DMS 273 (cell line): ENCODE measurements around the gene VPS9D1.
A peak's percentile ranks its signal among the peaks of the same experiment; 100 is the strongest.

ENCODE experiments used
- DNase-seq: peaks from one replicate; lab custom pipeline; 2025; ENCODE audit not compliant: unreplicated experiment; lab: John Stamatoyannopoulos, UW

The VPS9D1 gene

DNA sequence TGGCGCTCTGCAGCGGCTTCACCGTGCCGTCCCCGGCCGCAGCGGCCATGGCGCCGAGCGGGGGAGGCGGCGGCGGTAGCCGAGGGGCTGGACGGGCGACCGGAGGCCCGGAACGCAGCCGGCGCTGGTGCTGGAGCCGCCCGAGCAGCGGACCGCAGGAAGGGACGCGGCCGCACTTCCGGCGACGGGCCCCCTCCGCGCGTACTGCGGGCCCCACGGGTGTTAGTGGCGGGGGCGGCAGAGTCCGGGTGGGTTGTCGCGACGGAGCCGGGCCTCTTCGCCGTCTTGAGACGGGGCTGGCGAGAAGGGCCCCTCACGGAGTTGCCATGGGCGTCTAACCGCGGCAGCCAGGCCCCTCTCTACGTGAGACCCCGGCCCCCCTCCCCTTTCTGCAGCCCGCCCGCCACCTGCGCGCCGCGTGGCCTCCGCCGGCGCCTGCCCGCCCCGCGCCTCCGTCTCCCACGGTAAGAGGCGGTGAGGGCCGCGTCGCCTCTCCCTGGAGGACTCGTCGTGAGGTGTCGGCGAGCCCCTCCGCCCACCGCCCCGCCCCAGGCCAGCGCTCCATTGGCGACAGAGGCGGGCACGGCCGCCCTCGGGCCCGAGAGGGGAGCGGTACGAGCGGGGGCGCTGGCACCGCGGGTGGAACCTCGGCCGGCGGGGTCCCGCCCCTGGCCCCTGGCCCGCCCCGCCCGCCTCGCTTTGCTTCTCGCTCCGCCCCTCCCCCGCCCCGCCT lies at the start of gene VPS9D1, which contains the start of gene ZNF276:
TSS of gene VPS9D1 (minus strand) at position 86 of the 733 bp plus-strand sequence. CDS start at position 49, 37 bp downstream.
TSS of gene ZNF276 (plus strand) at position 725 of the 733 bp plus-strand sequence. CDS start 104 bp downstream, outside the sequence.
- peak; percentile 94 for DNase-seq

DNA sequence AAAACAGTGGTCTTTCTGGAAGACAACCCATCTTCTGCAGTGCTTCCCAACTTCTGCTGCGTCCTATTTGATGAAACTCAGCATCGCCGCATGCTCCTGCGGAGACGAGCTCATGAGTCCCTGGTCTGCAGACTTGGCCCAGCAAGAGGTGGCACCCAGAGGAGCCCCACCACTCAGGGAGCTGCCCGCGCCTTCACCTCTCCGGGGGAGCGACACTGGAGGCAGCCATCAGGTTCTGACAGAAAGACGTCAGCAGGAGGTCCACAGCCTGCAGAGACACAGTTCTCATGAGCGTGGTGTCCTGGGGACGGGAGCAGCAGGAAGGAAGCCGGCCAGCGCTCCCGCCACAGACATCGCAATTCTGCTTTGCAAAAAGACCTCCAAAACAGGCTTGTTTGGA lies 49.7 kb upstream of the VPS9D1 start:
- DNase-seq = no peak

GRCh38 chr16:89765292-89765830 lies 44.7 kb upstream of the VPS9D1 start:
- no peak for DNase-seq

DNA sequence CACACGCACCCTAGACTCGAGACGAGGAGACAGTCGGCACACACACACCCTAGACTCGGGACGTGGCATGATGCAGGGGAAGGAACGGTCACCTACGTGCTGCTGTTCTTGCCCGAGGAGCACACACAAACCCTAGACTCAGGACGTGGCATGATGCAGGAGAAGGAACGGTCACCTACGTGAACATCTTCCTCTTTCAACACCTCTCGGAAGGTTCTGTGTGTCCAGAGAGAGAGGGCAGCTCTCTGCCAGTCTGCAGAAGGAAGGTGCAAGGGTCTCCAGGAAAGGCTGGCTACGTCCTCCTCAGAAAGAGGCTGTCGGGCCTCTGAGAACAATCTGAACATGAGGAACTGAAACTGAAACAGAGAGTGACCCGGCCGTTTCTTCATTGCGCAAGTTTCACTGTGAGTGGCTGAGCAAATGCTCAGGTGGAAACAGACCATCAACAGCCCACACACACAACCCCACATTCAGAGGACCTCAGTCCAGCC lies 44.1 kb upstream of the VPS9D1 start:
- DNase-seq = no peak

GRCh38 chr16:89761304-89761922 lies 40.7 kb upstream of the VPS9D1 start:
- DNase-seq = no peak

- DNase-seq = no peak
Observed at GRCh38 chr16:89759746-89760340, 39.1 kb upstream of the VPS9D1 start.

DNA sequence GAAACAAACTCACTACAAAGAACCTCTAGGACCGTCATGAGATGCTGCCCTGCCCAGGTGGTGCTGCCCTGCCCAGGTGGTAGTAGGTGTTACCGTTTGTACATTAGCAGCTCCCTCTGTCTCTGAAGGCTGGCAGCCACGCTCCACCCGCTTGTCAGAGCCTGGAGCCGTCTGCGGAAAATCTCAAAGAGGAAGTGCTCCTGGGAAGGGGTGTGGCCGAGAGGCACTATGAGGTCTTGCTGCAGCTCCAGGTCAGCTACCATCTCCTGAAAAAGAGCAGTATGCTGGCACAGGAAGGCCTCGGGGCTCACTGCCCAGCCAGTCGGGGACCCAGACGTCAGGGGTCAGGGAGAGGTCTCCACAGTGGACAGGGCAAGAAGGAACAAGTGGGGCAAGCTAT lies 28.9 kb upstream of the VPS9D1 start:
- DNase-seq = no peak

DNA sequence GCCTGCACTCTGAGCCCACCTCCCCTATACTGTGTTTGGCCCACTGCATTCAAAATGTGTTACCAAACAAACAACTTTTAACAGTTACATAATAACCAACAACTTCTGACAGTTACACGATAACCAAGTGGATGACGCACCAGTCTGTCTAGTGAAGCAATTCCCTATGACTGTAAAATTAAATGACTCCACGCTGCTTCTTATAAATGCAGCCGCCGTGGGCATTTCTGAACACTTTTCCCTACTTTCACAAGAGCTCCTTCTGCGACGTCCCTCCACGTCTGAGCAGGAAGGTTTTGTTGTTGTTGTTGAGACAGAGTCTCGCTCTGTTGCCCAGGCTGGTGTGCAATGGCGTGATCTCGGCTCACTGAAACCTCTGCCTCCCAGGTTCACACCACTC lies 28.2 kb upstream of the VPS9D1 start:
- no peak for DNase-seq

DNA sequence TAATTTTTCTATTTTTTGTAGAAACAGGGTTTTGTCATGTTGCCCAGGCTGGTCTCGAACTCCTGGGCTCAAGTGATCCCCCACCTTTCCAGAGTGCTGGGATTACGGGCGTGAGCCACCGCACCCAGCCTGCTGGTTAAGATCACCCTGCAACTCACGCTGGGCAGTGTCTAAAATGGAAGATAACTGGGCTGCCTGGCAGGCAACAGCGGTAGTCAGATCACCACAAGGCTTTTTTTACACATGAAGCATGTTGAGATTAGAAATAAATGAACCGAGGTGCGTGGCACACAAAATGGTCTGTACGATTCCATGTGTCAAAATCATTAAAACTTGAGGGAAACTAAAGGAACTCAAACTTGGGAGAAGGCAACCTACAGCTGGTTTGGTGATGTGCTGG lies 27.4 kb upstream of the VPS9D1 start:
- no peak for DNase-seq

- no peak for DNase-seq
Observed at GRCh38 chr16:89746043-89746442, 25.3 kb upstream of the VPS9D1 start.

DNA sequence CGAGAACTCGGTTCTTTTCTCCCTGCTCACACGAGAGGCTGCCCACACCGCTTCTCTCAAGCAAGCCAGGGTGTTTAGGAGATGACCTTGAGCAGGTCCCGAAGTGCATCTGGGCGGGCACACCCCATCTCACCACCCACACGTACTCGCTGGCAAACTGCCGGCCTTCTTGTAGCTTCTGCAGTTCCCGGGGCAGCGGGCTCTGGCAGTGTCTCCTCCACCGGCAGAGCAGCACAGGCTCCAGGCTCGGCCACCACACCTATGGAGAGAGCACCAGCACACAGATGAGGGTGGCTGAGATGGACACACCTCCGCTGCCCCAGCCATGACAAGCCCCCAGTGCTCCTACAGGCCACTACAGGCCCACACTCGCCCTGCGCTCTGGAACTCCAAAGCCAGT lies 24.1 kb upstream of the VPS9D1 start:
- DNase-seq = no peak

GRCh38 chr16:89742948-89743347 lies 22.2 kb upstream of the VPS9D1 start:
- DNase-seq = no peak

GRCh38 chr16:89741342-89742014 lies 20.8 kb upstream of the VPS9D1 start:
- DNase-seq = no peak

DNA sequence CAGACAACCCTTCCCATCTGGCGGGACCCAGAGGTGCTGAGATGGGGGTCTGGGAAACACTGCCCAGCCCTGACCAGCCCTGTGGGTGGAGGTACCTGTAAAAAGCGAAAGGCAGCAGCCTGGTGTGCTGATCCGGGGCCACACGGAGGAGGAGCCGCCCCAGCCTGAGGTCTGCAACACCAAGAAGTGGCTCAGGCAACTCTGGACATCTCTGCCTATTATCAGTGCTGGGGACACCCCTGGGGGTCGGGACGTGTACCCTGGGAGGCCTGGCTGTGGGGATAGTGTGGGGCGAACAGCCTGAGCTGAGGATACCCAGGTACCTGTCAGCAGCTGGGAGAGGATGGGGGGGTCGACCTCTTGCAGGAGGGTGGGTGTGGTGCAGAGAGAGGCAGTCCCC lies 18.7 kb upstream of the VPS9D1 start:
- no peak for DNase-seq

GRCh38 chr16:89738538-89739317 lies 18.0 kb upstream of the VPS9D1 start:
- no peak for DNase-seq

- no peak for DNase-seq
Observed at GRCh38 chr16:89738072-89738377, 17.3 kb upstream of the VPS9D1 start.

DNA sequence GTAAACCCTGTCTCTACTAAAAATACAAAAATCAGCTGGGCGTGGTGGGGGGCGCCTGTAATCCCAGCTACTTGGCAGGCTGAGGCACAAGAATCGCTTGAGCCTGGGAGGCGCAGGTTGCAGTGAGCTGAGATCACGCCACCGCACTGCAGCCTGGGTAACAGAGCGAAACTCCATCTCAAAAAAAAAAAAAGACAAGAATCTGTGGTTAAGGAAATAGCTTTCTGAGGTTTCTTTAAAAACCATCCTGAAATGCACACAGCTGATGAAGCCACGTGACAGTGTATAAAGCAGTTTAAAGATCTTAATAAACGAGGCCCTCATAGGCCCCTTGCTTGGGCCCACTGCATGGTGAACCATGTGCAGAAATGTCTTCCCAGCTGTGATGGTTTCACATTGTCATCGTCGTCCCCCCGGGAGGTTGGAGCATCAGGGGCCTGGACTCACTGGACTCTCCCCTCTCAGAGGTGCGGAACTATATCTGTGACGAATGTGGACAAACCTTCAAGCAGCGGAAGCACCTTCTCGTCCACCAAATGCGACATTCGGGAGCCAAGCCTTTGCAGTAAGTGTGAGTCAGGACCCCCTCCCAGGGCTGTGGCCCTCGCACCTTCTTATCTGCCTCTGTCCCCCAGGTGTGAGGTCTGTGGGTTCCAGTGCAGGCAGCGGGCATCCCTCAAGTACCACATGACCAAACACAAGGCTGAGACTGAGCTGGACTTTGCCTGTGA lies 16.8 kb upstream of the VPS9D1 start:
- DNase-seq = no peak

- DNase-seq = no peak
Observed at GRCh38 chr16:89736554-89736953, 15.9 kb upstream of the VPS9D1 start.

- no peak for DNase-seq
Observed at GRCh38 chr16:89733792-89734191, 13.1 kb upstream of the VPS9D1 start.

DNA sequence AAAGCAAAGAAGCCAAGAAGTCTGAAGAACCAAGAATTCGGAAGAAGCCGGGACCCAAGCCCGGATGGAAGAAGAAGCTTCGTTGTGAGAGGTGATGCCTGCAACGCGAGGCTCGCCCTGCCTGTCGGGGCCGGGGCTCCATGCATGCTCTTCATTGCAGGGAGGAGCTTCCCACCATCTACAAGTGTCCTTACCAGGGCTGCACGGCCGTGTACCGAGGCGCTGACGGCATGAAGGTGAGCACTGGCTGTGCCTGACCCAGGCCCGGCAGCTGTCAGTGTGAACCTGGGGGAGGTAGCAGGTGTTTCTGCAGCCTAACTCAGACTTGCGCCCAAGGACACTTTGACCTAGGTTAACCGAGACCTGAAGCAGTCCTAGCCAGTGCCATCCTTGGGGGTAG lies 12.6 kb upstream of the VPS9D1 start:
- DNase-seq = no peak
